Brain microvascular endothelial cell (primary cell): ENCODE measurements around the gene CASD1.

Experiments used
- DNase-seq: peaks from one replicate; pipeline ENCODE4 v3.0.0-alpha.2; 2020
- H3K27ac ChIP-seq: fragments of 250-450 bp; sonication (Bioruptor Pico); 2 replicates; pipeline ENCODE4 v1.5.1; 2020; ENCODE audit warnings: mild to moderate bottlenecking, moderate library complexity
- H3K27me3 ChIP-seq: fragments of 250-450 bp; sonication (Bioruptor Pico); replicated peaks from 2 replicates; pipeline ENCODE4 v1.5.1; 2020; ENCODE audit warnings: mild to moderate bottlenecking
- H3K36me3 ChIP-seq: fragments of 250-450 bp; sonication (Bioruptor Pico); replicated peaks from 2 replicates; pipeline ENCODE4 v1.5.1; 2020; ENCODE audit warnings: mild to moderate bottlenecking
- H3K4me3 ChIP-seq: 2 replicates; pipeline ENCODE4 v1.5.1; 2011; ENCODE audit warnings: low read depth, mild to moderate bottlenecking, control low read depth, low read length, moderate library complexity
- CTCF ChIP-seq: IDR thresholded peaks from 2 replicates; pipeline ENCODE4 v1.5.1; 2011; ENCODE audit warnings: low read depth, mild to moderate bottlenecking, moderate library complexity, low read length, control low read depth, inconsistent platforms; ENCODE audit errors: missing control alignments
- in situ Hi-C: cut with HindIII; loops from 2 replicates; pipeline ENCODE4 v1.10.0; 2017; ENCODE audit warnings: low sequenced_read_pairs, low pct_ligation_motif_present

Gene CASD1

GRCh38 chr7:94590526-94591162, 81.0 kb downstream of the CASD1 start:
- in situ Hi-C loops: no loop called here
- no peak for DNase-seq

GRCh38 chr7:94591176-94591575, 81.6 kb downstream of the CASD1 start:
- in situ Hi-C loops: no loop called here
- DNase-seq: no peak
- Histone ChIP-seq H3K4me3 (no peak overlapping the region), H3K27ac (no peak overlapping the region), H3K27me3 (no peaks in the 10 kb centered on the region), H3K36me3 (no peaks in the 10 kb centered on the region)
- TF ChIP-seq CTCF: no peak

More at GRCh38 chr7:94590526-94591162, 81.0 kb downstream of the CASD1 start:
- Histone ChIP-seq H3K27me3 (no peaks in the 10 kb centered on the region), H3K27ac (no peak overlapping the region), H3K4me3 (no peak overlapping the region), H3K36me3 (no peaks in the 10 kb centered on the region)
- no peak for TF ChIP-seq CTCF

- Histone ChIP-seq H3K36me3 (no peaks in the 10 kb centered on the region), H3K4me3 (no peak overlapping the region), H3K27ac (no peak overlapping the region), H3K27me3 (no peaks in the 10 kb centered on the region)
- no peak for DNase-seq
- in situ Hi-C loops: no loop called here
- no peak for TF ChIP-seq CTCF
These were observed 85.3 kb downstream of the CASD1 start for GRCh38 chr7:94594882-94595281.

GRCh38 chr7:94595717-94596116, 86.1 kb downstream of the CASD1 start:
- Histone ChIP-seq H3K36me3 (no peaks in the 10 kb centered on the region), H3K27me3 (no peaks in the 10 kb centered on the region), H3K4me3 (no peak overlapping the region), H3K27ac (no peak overlapping the region)
- in situ Hi-C loops: no loop called here
- TF ChIP-seq CTCF: no peak
- DNase-seq: no peak

GRCh38 chr7:94600267-94600666, 90.7 kb downstream of the CASD1 start:
- no peak for DNase-seq
- no peaks in the 10 kb centered on the region for H3K27me3 ChIP-seq
- in situ Hi-C loops: no loop called here
- no peak overlapping the region for H3K27ac ChIP-seq
- no peak overlapping the region for H3K4me3 ChIP-seq
- TF ChIP-seq CTCF: no peak
- H3K36me3 ChIP-seq: no peaks in the 10 kb centered on the region

- no peaks in the 10 kb centered on the region for H3K27me3 ChIP-seq
- no peak overlapping the region for H3K27ac ChIP-seq
- in situ Hi-C loops: no loop called here
- no peak overlapping the region for H3K4me3 ChIP-seq
- no peak for TF ChIP-seq CTCF
- H3K36me3 ChIP-seq: no peaks in the 10 kb centered on the region
- DNase-seq: no peak
These were observed 92.6 kb downstream of the CASD1 start for GRCh38 chr7:94602181-94602580.
